HL-60 (cell line): ENCODE results near the gene ACTN4.

Experiments used
- DNase-seq, 2 experiments: peaks; one replicate each; pipeline ENCODE4 v3.0.0-alpha.2; 2010 to 2020; ENCODE audit warnings: low read depth in 1 of 2, low spot score in 1 of 2
- H3K27ac ChIP-seq: fragments of 250-450 bp; sonication (Bioruptor Pico); replicated peaks from 2 replicates; pipeline ENCODE4 v1.5.1; 2020; ENCODE audit warnings: mild to moderate bottlenecking, moderate library complexity
- H3K27me3 ChIP-seq: fragments of 250-450 bp; sonication (Bioruptor Pico); 2 replicates; pipeline ENCODE4 v1.5.1; 2021; ENCODE audit warnings: mild to moderate bottlenecking, moderate library complexity; ENCODE audit not compliant: insufficient read depth, poor library complexity, severe bottlenecking
- H3K4me3 ChIP-seq: replicated peaks from 2 replicates; pipeline ENCODE4 v1.5.1; 2011; ENCODE audit warnings: mild to moderate bottlenecking, control low read depth, low read length; ENCODE audit not compliant: insufficient read depth
- CTCF ChIP-seq: IDR thresholded peaks from one replicate; pipeline ENCODE4 v1.5.1; 2011; ENCODE audit warnings: low read length, control low read depth, inconsistent platforms; ENCODE audit not compliant: insufficient read depth
- GABPA ChIP-seq: IDR thresholded peaks from 2 replicates; pipeline ENCODE4 v1.6.1; 2012; ENCODE audit warnings: low read depth
- POLR2AphosphoS5 ChIP-seq: IDR thresholded peaks from 2 replicates; pipeline ENCODE4 v1.6.1; 2012; ENCODE audit warnings: low read depth
- REST ChIP-seq: IDR thresholded peaks from 2 replicates; pipeline ENCODE4 v1.6.1; 2012; ENCODE audit warnings: low read depth; ENCODE audit not compliant: insufficient replicate concordance
- SPI1 ChIP-seq: IDR thresholded peaks from 2 replicates; pipeline ENCODE4 v1.6.1; 2012; ENCODE audit warnings: low read depth, mild to moderate bottlenecking, borderline replicate concordance

The ACTN4 gene

GRCh38 chr19:38713865-38714264, 66.4 kb downstream of the ACTN4 start:
- no peak for DNase-seq
- no peak overlapping the region for H3K27ac ChIP-seq
- H3K27me3 ChIP-seq, result no peaks in the 10 kb centered on the region
- H3K4me3 ChIP-seq, result no peak overlapping the region
- no peak for TF ChIP-seq SPI1

- TF ChIP-seq GABPA, result no peak
- TF ChIP-seq REST, result no peak
- no peaks in the 10 kb centered on the region for H3K27me3 ChIP-seq
- H3K4me3 ChIP-seq, result no peak overlapping the region
- no peak for DNase-seq
- no peak overlapping the region for H3K27ac ChIP-seq
Measured at GRCh38 chr19:38714354-38714778, 66.9 kb downstream of the ACTN4 start.

- Histone ChIP-seq H3K4me3 (no peak overlapping the region), H3K27ac (no peak overlapping the region), H3K27me3 (no peaks in the 10 kb centered on the region)
- TF ChIP-seq REST (no peak), SPI1 (no peak), CTCF (no peak), GABPA (no peak)
- DNase-seq, result no peak
Measured at GRCh38 chr19:38715555-38715954, 68.1 kb downstream of the ACTN4 start.

- Histone ChIP-seq H3K27me3 (no peaks in the 10 kb centered on the region), H3K4me3 (no peak overlapping the region), H3K27ac (no peak overlapping the region)
- no peak for DNase-seq
- no peak for TF ChIP-seq CTCF
- no peak for TF ChIP-seq POLR2AphosphoS5
- TF ChIP-seq GABPA, result no peak
- no peak for TF ChIP-seq SPI1
- no peak for TF ChIP-seq REST
Measured at GRCh38 chr19:38717051-38717450, 69.6 kb downstream of the ACTN4 start.
